ENCODE measurements around the gene RELN.
"Not testable (repeated sequence)": the region's sequence is repeated elsewhere in the genome, so short reads cannot be mapped to it uniquely, and the experiment has no call there.

Gene RELN

DNA sequence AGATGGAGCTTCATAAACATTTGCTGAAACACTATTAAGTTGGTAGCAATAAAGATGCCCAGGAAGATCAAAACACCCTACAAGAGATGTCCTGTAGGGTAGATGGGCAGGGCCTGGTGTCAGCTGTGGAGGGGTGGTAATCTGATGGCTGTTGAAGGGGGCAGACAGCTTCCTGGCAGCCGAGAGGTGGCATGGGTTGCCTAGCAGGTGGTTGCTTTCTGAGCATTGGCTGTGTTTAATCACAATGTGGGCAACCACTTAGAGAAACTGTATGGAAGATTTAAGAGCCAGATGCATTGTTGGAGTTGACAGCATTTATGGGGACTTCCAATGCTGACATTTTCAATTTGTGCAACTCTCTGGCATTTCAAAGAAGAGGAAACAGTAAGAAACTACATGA is 463.5 kb downstream of the RELN start:
- Histone ChIP-seq H3K9me3 (ENCODE audit: control insufficient read depth, insufficient read depth, low read length) (no peaks in the 10 kb centered on the region), H3K27me3 (ENCODE audit: control insufficient read depth, insufficient read depth, low read length) (no peaks in the 10 kb centered on the region), H3K27ac (ENCODE audit: low read length) (no peak overlapping the region), H3K4me1 (ENCODE audit: control insufficient read depth, insufficient read depth, low read length) (no peaks in the 10 kb centered on the region), H3K36me3 (ENCODE audit: control insufficient read depth, insufficient read depth, low read length) (no peaks in the 10 kb centered on the region), H3K4me3 (ENCODE audit: low read length) (no peak overlapping the region)
- no CpG with 5 or more reads among the region's 1 CpG for WGBS (ENCODE audit: insufficient coverage, insufficient read length)
- no peak for DNase-seq (ENCODE audit: low read depth, low spot score)

DNA sequence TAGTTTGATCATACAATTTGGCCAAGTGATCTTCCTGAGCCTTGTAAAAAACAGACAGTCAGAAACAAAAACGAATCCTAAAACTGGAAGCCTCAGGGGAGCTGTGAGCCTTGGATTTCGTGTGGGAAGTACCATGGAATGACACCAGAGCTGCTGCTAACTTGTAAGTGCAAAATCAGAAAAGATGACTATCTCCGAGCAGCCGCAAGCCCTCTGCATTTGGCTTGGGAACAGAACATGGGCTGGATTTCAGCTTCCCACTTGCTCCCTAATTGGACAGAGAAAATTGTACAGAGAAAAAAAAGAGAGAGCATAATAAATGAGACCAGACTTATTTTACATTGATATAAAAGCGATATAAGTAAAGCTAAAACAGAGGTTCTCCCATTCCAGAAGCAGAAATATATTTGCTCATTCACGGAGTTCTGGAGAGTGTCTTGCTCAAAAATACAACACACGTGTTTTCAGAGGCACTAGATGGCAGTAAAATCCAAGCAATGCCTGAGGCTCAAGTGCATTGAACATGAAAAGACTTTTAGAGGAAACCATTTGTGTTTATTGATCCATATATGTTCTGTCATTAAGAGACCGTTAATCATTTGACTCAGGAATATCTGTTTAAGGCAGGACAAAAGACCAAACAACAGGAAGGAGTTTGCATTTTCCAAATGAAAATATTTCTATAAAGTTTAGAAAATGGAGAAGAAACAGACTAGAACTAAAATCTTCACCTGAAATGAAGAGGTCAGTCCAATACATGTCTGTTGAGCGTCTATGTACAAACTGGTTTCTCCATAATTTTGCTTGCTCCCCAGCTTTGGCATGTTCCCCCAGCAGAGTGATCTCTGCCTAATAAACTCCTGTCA is 465.2 kb downstream of the RELN start:
- H3K4me3 ChIP-seq (ENCODE audit: low read length) = no peak overlapping the region
- no peaks in the 10 kb centered on the region for H3K27me3 ChIP-seq (ENCODE audit: control insufficient read depth, insufficient read depth, low read length)
- H3K36me3 ChIP-seq (ENCODE audit: control insufficient read depth, insufficient read depth, low read length) = no peaks in the 10 kb centered on the region
- no CpG with 5 or more reads among the region's 9 CpGs for WGBS (ENCODE audit: insufficient coverage, insufficient read length)
- H3K9me3 ChIP-seq (ENCODE audit: control insufficient read depth, insufficient read depth, low read length) = no peaks in the 10 kb centered on the region
- no peak for DNase-seq (ENCODE audit: low read depth, low spot score)
- H3K27ac ChIP-seq (ENCODE audit: low read length) = no peak overlapping the region
- H3K4me1 ChIP-seq (ENCODE audit: control insufficient read depth, insufficient read depth, low read length) = no peaks in the 10 kb centered on the region

DNA sequence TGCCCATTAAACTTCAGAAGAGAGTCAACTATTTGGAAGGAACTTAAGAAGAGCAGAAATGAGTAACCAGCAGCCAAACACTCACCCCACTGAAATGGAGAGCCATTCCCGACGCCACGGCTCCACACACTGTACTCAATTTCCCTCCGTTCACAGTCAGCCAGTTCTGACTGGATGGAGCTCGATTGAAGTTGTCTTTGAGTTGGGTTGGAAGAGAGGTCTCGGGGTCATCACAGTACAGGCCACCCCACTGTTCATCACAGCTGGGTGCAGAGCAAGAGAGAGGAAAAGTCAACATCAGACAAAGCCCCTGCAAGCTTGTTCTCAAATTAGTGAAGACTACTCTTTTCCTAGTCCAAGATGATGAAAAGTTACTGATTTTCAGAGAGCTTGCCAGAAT is 467.5 kb downstream of the RELN start:
- H3K36me3 ChIP-seq (ENCODE audit: control insufficient read depth, insufficient read depth, low read length) = no peaks in the 10 kb centered on the region
- no peak overlapping the region for H3K27ac ChIP-seq (ENCODE audit: low read length)
- H3K4me3 ChIP-seq (ENCODE audit: low read length) = no peak overlapping the region
- no peaks in the 10 kb centered on the region for H3K9me3 ChIP-seq (ENCODE audit: control insufficient read depth, insufficient read depth, low read length)
- no peaks in the 10 kb centered on the region for H3K27me3 ChIP-seq (ENCODE audit: control insufficient read depth, insufficient read depth, low read length)
- WGBS (ENCODE audit: insufficient coverage, insufficient read length) = no CpG with 5 or more reads among the region's 6 CpGs
- DNase-seq (ENCODE audit: low read depth, low spot score) = no peak
- H3K4me1 ChIP-seq (ENCODE audit: control insufficient read depth, insufficient read depth, low read length) = no peaks in the 10 kb centered on the region

DNA sequence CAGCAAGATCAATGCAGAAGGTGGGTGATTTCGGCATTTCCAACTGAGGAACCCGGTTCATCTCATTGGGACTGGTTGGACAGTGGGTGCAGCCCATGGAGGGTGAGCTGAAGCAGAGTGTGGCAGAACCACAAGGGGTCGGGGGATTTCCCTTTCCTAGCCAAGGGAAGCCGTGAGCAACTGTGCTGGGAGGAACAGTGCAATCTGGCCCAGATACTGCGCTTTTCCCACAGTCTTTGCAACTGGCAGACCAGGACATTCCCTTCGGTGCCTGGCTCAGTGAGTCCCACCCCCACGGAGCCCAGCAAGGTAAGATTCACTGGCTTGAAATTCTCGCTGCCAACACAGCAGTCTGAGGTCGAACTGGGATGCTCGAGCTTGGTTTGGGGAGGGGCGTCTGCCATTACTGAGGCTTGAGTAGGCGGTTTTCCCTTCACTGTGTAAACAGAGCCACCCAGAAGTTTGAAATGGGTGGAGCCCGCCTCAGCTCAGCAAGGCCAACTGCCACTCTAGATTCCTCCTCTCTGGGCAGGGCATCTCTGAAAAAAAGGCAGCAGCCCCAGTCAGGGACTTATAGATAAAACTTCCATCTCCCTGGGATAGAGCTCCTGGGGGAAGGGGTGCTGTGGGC is 484.8 kb downstream of the RELN start:
- no peak for DNase-seq (ENCODE audit: low read depth, low spot score)
- WGBS (ENCODE audit: insufficient coverage, insufficient read length) = no CpG with 5 or more reads among the region's 13 CpGs
- no peak overlapping the region for H3K4me3 ChIP-seq (ENCODE audit: low read length)
- H3K36me3 ChIP-seq (ENCODE audit: control insufficient read depth, insufficient read depth, low read length) = no peaks in the 10 kb centered on the region
- H3K4me1 ChIP-seq (ENCODE audit: control insufficient read depth, insufficient read depth, low read length) = peaks cover 2% of the 10 kb centered on the region; the same call in 1 of the 2 replicates
- H3K9me3 ChIP-seq (ENCODE audit: control insufficient read depth, insufficient read depth, low read length) = no peaks in the 10 kb centered on the region
- H3K27ac ChIP-seq (ENCODE audit: low read length) = no peak overlapping the region
- H3K27me3 ChIP-seq (ENCODE audit: control insufficient read depth, insufficient read depth, low read length) = no peaks in the 10 kb centered on the region

DNA sequence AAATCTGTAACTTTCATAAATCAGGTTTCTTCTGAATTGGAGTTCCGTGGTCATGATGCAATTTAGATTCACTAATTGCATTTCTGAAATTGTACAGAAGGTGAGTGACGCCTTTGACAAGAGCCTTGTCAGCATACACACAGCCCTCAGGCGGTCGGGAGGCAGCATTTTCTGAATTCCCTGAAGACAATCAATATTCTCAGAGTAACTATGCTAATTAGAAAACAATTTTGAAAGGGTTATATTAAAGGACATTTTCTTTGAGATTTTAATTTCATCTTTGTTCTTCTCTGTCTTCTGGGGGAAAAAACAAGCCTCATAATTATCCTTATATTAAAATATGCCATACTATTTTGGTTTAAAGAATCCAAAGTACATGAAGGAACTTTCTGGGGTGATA is 488.3 kb downstream of the RELN start:
- no peaks in the 10 kb centered on the region for H3K9me3 ChIP-seq (ENCODE audit: control insufficient read depth, insufficient read depth, low read length)
- H3K27ac ChIP-seq (ENCODE audit: low read length) = no peak overlapping the region
- no peak overlapping the region for H3K4me3 ChIP-seq (ENCODE audit: low read length)
- WGBS (ENCODE audit: insufficient coverage, insufficient read length) = no CpG with 5 or more reads among the region's 4 CpGs
- DNase-seq (ENCODE audit: low read depth, low spot score) = no peak
- no peaks in the 10 kb centered on the region for H3K27me3 ChIP-seq (ENCODE audit: control insufficient read depth, insufficient read depth, low read length)
- H3K4me1 ChIP-seq (ENCODE audit: control insufficient read depth, insufficient read depth, low read length) = peaks cover 2% of the 10 kb centered on the region; the same call in 1 of the 2 replicates
- H3K36me3 ChIP-seq (ENCODE audit: control insufficient read depth, insufficient read depth, low read length) = no peaks in the 10 kb centered on the region

DNA sequence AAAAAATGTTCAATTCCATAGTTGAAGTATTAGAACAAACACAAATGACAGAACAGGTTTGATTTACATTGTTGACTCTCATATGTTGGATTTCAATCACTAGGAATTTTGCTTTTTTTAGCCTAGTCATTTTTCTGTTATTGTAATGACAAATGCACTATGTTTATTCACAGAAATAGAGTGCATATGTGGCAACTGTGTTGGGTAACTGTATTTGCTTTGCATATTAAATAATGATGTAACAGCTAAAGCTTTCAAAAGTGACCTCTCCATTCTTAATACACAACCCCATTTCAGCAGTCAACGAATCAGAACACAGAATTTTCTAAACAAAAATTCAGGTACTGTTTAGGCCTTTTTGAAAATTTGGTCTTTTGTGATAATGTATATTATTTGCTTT is 489.5 kb downstream of the RELN start:
- no peak overlapping the region for H3K27ac ChIP-seq (ENCODE audit: low read length)
- no CpG with 5 or more reads among the region's 1 CpG for WGBS (ENCODE audit: insufficient coverage, insufficient read length)
- H3K4me3 ChIP-seq (ENCODE audit: low read length) = no peak overlapping the region
- H3K27me3 ChIP-seq (ENCODE audit: control insufficient read depth, insufficient read depth, low read length) = no peaks in the 10 kb centered on the region
- no peaks in the 10 kb centered on the region for H3K36me3 ChIP-seq (ENCODE audit: control insufficient read depth, insufficient read depth, low read length)
- peaks cover 2% of the 10 kb centered on the region; the same call in 1 of the 2 replicates for H3K4me1 ChIP-seq (ENCODE audit: control insufficient read depth, insufficient read depth, low read length)
- no peaks in the 10 kb centered on the region for H3K9me3 ChIP-seq (ENCODE audit: control insufficient read depth, insufficient read depth, low read length)
- DNase-seq (ENCODE audit: low read depth, low spot score) = no peak

DNA sequence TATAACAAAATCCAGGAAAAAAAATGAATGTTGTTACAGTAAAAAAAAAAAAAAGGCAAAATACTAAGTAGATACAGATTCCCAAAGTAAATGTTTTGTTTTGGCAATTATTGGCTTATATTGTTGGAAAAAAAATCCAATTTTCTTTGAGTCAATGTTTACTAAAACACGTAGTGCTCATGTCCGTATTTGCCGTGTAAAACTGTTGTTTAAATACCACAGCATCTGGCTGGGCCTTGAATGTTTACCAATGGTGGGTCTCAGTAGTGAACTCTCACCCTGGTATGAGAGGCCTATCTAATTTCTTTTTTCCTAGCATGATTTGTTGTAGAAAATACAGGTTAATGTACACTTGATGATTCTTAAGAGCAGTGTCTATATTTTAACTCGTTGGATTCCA is 502.0 kb downstream of the RELN start:
- Histone ChIP-seq H3K27me3 (ENCODE audit: control insufficient read depth, insufficient read depth, low read length) (no peaks in the 10 kb centered on the region), H3K27ac (ENCODE audit: low read length) (no peak overlapping the region), H3K4me3 (ENCODE audit: low read length) (no peak overlapping the region), H3K9me3 (ENCODE audit: control insufficient read depth, insufficient read depth, low read length) (no peaks in the 10 kb centered on the region), H3K4me1 (ENCODE audit: control insufficient read depth, insufficient read depth, low read length) (no peaks in the 10 kb centered on the region), H3K36me3 (ENCODE audit: control insufficient read depth, insufficient read depth, low read length) (no peaks in the 10 kb centered on the region)
- DNase-seq (ENCODE audit: low read depth, low spot score) = no peak
- no CpG with 5 or more reads among the region's 4 CpGs for WGBS (ENCODE audit: insufficient coverage, insufficient read length)

DNA sequence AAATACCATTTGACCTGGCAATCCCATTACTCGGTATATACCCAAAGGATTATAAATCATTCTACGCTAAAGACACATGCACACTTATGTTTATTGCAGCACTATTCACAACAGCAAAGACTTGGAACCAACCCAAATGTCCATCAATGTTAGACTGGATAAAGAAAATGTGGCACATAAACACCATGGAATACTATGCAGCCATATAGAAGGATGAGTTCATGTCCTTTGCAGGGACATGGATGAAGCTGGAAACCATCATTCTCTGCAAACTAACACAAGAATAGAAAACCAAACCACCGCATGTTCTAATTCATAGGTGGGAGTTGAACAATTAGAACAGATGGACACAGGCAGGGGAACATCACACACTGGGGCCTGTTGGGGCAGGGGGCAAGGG is 502.6 kb downstream of the RELN start:
- not testable (repeated sequence) for DNase-seq (ENCODE audit: low read depth, low spot score); H3K27ac ChIP-seq (ENCODE audit: low read length); H3K27me3 ChIP-seq (ENCODE audit: control insufficient read depth, insufficient read depth, low read length); H3K4me1 ChIP-seq (ENCODE audit: control insufficient read depth, insufficient read depth, low read length); H3K4me3 ChIP-seq (ENCODE audit: low read length); H3K9me3 ChIP-seq (ENCODE audit: control insufficient read depth, insufficient read depth, low read length); H3K36me3 ChIP-seq (ENCODE audit: control insufficient read depth, insufficient read depth, low read length)
- WGBS (ENCODE audit: insufficient coverage, insufficient read length) = no CpG with 5 or more reads among the region's 3 CpGs

DNA sequence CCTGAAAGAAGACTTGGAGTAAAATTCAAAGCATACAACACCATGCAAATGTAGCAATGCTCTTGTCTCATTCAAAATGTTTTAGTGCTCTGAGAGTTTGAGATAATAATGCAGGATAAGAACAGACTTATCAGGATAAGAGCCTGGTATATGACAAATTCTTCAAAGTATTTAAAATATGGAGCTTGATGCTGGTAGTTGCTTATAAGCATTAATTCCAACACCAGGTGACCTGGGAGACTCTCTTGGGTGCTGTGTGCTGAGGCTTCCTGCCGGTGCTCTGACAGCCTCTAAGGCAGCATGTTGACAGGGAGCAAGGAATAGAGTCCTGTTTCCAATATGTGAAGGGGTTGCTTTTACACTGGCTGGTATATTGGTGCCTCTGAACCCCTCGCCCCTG is 508.7 kb downstream of the RELN start:
- Histone ChIP-seq H3K27me3 (ENCODE audit: control insufficient read depth, insufficient read depth, low read length) (no peaks in the 10 kb centered on the region), H3K27ac (ENCODE audit: low read length) (no peak overlapping the region), H3K4me3 (ENCODE audit: low read length) (no peak overlapping the region), H3K9me3 (ENCODE audit: control insufficient read depth, insufficient read depth, low read length) (no peaks in the 10 kb centered on the region), H3K36me3 (ENCODE audit: control insufficient read depth, insufficient read depth, low read length) (no peaks in the 10 kb centered on the region), H3K4me1 (ENCODE audit: control insufficient read depth, insufficient read depth, low read length) (no peaks in the 10 kb centered on the region)
- WGBS (ENCODE audit: insufficient coverage, insufficient read length) = no CpG with 5 or more reads among the region's 2 CpGs
- no peak for DNase-seq (ENCODE audit: low read depth, low spot score)

DNA sequence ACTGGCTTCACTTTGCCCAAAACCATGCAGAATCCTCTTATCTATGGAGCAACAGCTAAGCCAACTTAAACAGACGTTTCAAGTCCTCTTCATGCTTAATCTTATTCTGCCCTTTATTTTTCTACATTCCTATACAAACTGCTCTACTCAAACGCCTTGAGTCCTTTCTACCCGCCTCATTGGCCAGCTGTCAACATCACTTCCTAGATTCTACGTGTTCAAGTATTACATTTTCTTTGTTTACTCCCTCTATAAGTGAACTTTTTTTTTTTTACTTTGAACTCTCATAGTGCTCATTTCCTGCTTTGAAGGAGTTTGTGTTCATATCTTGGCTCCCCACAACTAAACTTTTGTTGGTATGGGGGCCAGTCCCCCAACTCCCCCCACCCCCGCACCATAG is 514.5 kb downstream of the RELN start:
- DNase-seq (ENCODE audit: low read depth, low spot score) = no peak
- no CpG with 5 or more reads among the region's 5 CpGs for WGBS (ENCODE audit: insufficient coverage, insufficient read length)

More for the DNA sequence above, 514.5 kb downstream of the RELN start:
- no peaks in the 10 kb centered on the region for H3K9me3 ChIP-seq (ENCODE audit: control insufficient read depth, insufficient read depth, low read length)
- no peaks in the 10 kb centered on the region for H3K27me3 ChIP-seq (ENCODE audit: control insufficient read depth, insufficient read depth, low read length)
- H3K4me1 ChIP-seq (ENCODE audit: control insufficient read depth, insufficient read depth, low read length) = no peaks in the 10 kb centered on the region
- H3K4me3 ChIP-seq (ENCODE audit: low read length) = no peak overlapping the region
- H3K36me3 ChIP-seq (ENCODE audit: control insufficient read depth, insufficient read depth, low read length) = no peaks in the 10 kb centered on the region
- no peak overlapping the region for H3K27ac ChIP-seq (ENCODE audit: low read length)
